ENCODE measurements around the gene SIRPG. TPM values are rescaled to one million over a fixed set of nuclear protein-coding genes. Genes with fewer than 3 reads are reported as not detected.

SIRPG gene
- total and polyA plus RNA-seq, 2 of the 8 experiments (the other 6 are each of a cell fraction or from before 2014, with no cell fraction given): 0.08 TPM; not detected in 1

DNA sequence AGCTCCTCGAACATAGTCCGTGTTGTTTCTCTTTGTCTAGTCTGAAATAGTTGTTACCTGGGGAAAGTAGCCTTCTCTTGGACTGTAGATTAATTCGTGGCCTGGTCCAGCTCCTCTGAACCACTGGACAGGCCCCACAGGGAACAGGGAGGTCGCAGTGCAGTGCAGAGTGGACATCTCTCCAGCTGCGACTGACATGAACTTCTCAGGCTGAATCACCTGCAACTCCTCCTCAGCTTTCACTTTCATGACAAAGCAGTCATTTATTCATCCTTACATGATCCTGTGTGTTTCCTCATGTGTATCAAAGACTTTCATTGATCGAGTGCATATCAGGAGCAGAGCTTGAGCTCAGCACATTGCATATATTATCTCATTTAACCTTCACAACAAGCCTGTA, 19.1 kb upstream of the SIRPG start:
- H4K5ac ChIP-seq (ENCODE audit: insufficient read length, low read depth, low read length): no peak overlapping the region
- H3K56ac ChIP-seq (replicated peaks; ENCODE audit: insufficient read length, low read depth, low read length): no peak overlapping the region
- CTCF ChIA-PET (ENCODE audit: partially characterized antibody): interaction anchor here (1.1 to 1.6 kb wide), 3 partner anchors 28 to 100 kb away, joined by 3 to 4 read pairs (median 3); no protein-coding TSS in a partner anchor
- no peak overlapping the region for H3K23ac ChIP-seq (ENCODE audit: insufficient read length)
- 77% methylated on average over 6 of the region's 6 CpGs; no CpG with 5 or more reads in 1 of the 2 experiments for WGBS, 2 experiments (ENCODE audit: extremely low coverage in 1 of 2, insufficient coverage in 1 of 2, insufficient read length in 1 of 2, insufficient replicate concordance in 2 of 2, low coverage in 1 of 2, low lambda C conversion rate in 2 of 2, missing lambda C conversion rate in 1 of 2)
- no peaks in the 10 kb centered on the region for H3K79me1 ChIP-seq (ENCODE audit: low read depth, low read length)
- no peak overlapping the region for H2BK12ac ChIP-seq (ENCODE audit: low read depth, low read length)
- H3K79me2 ChIP-seq (ENCODE audit: control insufficient read depth in 1 of 2, insufficient read depth in 2 of 2, low read length in 2 of 2): no peaks in the 10 kb centered on the region
- no peak for DNase-seq (ENCODE audit: low read depth in 1 of 2, low spot score in 2 of 2)
- H2BK15ac ChIP-seq (ENCODE audit: low read length): no peak overlapping the region
- no peak overlapping the region for H3K14ac ChIP-seq (ENCODE audit: insufficient read length)
- no peak overlapping the region for H3K4ac ChIP-seq (replicated peaks; ENCODE audit: insufficient read length, low read depth, low read length)
- peaks cover 0 to 13% (median 2%) of the 10 kb centered on the region in 4 experiments; a peak in 3 of 7 replicates for H3K27me3 ChIP-seq (replicated peaks in 1 of 4; ENCODE audit: control insufficient read depth in 3 of 4, extremely low read depth in 1 of 4, insufficient read depth in 3 of 4, low read length in 3 of 4)
- FAIRE-seq: no peak
- H2BK5ac ChIP-seq (ENCODE audit: low read depth, low read length): no peak overlapping the region
- no peak overlapping the region for H3K9ac ChIP-seq (replicated peaks in 1 of 4; ENCODE audit: extremely low read depth in 1 of 4, low read depth in 3 of 4, low read length in 3 of 4)
- no peak overlapping the region for H3K4me2 ChIP-seq (ENCODE audit: insufficient read depth in 1 of 2, low read depth in 2 of 2, low read length in 2 of 2)
- H2BK20ac ChIP-seq (ENCODE audit: low read length): no peak overlapping the region
- no peak overlapping the region for H3K4me3 ChIP-seq (ENCODE audit: extremely low read depth in 1 of 4, insufficient read depth in 2 of 4, low read depth in 3 of 4, low read length in 4 of 4)
- H3K27ac ChIP-seq (ENCODE audit: low read depth, low read length): no peak overlapping the region
- H3K4me1 ChIP-seq (replicated peaks in 1 of 4; ENCODE audit: control insufficient read depth in 3 of 4, insufficient read depth in 4 of 4, low read length in 3 of 4): no peaks in the 10 kb centered on the region
- H4K8ac ChIP-seq (ENCODE audit: extremely low read depth, insufficient read depth, low read length): no peak overlapping the region
- H2AK5ac ChIP-seq (ENCODE audit: low read depth, low read length): no peak overlapping the region
- no peaks in the 10 kb centered on the region for H3K23me2 ChIP-seq (ENCODE audit: low read depth, low read length)
- TF ChIP-seq KDM1A (IDR thresholded peaks at IDR 0.05; ENCODE audit: borderline replicate concordance, low read length) (no peak), BRCA1 (IDR thresholded peaks at IDR 0.05; ENCODE audit: low read depth, low read length) (no peak), KDM5A (IDR thresholded peaks at IDR 0.05; ENCODE audit: low read length) (no peak)
- no peak overlapping the region for H2AFZ ChIP-seq (ENCODE audit: low read length)
- H4K20me1 ChIP-seq (replicated peaks in 1 of 2; ENCODE audit: control insufficient read depth in 1 of 2, insufficient read depth in 2 of 2, low read length in 2 of 2): peaks cover 0 to 1% of the 10 kb centered on the region in 2 experiments
- H4K91ac ChIP-seq (replicated peaks; ENCODE audit: insufficient read length, low read length): no peak overlapping the region
- POLR2A ChIA-PET (ENCODE audit: partially characterized antibody): no interaction called here
- no peak overlapping the region for H2BK120ac ChIP-seq (replicated peaks; ENCODE audit: low read depth, low read length)
- H3K36me3 ChIP-seq (ENCODE audit: control insufficient read depth in 2 of 4, insufficient read depth in 4 of 4, low read length in 3 of 4): no peaks in the 10 kb centered on the region
- no peak overlapping the region for H3K18ac ChIP-seq (ENCODE audit: extremely low read depth, low read length)
- H3K9me3 ChIP-seq (ENCODE audit: insufficient read depth in 2 of 2, low read depth in 1 of 2, low read length in 1 of 2): no peaks in the 10 kb centered on the region
